ENCODE measurements around the gene BCL2L2.
"Not testable (repeated sequence)": the region's sequence is repeated elsewhere in the genome, so short reads cannot be mapped to it uniquely, and the experiment has no call there.

The BCL2L2 gene

DNA sequence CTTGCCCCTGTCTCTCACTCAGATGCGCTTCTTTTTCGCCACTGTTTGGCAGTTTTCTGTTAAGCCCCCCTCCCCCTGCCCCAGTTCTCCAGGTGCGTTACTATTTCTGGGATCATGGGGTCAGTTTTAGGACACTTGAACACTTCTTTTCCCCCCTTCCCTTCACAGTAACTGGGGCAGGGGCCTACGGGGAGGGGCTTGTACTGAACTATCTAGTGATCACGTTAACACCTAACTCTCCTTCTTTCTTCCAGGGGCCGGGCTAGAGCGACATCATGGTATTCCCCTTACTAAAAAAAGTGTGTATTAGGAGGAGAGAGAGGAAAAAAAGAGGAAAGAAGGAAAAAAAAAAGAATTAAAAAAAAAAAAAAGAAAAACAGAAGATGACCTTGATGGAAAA lies 18.4 kb downstream of the BCL2L2 start:
- no peak for DNase-seq

DNA sequence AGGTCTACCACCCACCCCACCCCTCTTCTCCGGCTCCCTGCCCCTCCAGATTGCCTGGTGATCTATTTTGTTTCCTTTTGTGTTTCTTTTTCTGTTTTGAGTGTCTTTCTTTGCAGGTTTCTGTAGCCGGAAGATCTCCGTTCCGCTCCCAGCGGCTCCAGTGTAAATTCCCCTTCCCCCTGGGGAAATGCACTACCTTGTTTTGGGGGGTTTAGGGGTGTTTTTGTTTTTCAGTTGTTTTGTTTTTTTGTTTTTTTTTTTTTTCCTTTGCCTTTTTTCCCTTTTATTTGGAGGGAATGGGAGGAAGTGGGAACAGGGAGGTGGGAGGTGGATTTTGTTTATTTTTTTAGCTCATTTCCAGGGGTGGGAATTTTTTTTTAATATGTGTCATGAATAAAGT lies 19.1 kb downstream of the BCL2L2 start:
- DNase-seq: not testable (repeated sequence)

DNA sequence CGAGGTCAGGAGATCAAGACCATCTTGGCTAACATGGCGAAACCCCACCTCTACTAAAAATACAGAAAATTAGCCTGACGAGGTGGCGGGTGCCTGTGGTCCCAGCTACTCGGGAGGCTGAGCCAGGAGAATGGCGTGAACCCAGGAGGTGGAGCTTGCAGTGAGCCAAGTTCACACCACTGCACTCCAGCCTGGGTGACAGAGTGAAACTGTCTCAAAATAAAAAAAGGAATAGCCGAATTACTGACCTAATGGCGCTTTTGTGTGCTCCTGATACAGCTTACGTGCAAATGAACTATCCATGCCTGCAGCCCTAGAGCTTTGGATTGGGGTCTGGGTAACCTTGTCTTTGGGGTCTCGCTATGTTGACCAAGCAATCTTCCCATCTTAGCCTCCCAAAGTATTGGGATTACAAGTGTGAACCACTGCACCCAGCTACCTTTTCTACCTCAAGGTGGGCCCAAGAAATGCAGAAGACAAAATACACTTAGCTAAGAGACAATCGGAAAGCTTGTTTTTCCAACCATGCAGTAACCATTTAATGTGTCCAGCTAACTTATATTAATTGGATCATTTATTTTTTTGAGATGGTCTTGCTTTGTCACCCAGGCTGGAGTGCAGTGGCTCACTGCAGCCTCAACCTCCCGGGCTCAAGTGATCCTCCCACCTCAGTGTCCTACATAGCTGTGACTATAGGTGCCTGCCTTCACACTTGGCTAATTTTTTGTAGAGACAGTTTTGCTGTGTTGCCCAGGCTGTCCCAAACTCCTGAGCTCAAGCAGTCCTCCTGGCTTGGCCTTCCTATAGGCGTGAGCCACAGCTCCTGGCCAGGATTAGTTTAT lies 20.1 kb downstream of the BCL2L2 start:
- no peak for DNase-seq

DNA sequence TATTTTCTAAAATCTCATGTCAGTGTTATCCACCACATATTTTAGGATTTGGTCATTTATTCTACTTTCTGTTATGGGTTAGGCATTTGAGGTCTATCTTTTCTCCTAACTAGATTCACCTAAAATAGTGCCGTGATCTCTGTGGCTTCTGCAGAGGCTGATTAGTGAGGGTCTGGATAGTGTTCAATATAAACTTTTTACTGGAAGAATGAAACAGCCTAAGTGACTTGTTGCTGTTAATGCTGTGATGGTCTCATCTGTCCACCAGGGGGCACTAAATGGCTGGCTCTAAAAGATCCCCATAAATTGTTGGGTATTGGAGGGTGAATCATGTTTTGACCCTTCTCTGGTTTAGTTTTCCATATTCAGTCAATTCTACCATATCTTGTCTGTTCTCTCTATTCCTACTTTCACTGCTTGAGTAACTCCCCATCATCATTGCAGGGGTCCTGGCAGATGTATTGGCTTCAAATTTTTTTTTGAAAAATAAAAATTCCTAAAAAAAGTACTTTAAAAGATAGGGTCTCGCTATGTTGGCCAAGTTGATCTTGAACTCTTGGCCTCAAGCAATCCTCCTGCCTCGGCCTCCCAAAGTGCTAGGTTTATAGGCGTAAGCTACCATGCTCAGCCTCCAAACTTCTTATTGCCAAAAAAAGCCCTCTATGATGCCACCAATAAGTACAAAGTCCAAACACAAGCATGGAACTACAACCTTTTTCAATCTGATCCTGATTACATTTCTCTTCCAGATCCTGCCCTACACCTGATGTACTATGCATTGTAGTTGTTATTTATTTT lies 21.5 kb downstream of the BCL2L2 start:
- DNase-seq: no peak

DNA sequence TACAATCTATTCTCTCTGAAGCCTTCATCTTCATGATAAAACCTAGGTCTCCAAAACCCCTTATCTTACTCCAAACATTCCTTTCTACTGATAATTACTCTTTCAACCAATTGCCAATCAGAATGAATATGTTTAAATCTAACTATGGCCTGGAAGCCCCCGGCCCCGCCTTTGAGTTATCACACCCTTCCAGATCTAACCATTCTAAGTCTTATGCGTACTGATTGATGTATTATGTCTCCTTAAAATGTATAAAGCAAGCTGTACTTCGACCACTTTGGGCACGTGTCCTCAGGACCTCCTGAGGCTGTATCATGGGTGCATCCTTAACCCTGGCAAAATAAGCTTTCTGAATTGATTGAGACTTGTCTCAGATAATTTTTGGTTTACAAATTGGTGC lies 29.0 kb downstream of the BCL2L2 start:
- no peak for DNase-seq

DNA sequence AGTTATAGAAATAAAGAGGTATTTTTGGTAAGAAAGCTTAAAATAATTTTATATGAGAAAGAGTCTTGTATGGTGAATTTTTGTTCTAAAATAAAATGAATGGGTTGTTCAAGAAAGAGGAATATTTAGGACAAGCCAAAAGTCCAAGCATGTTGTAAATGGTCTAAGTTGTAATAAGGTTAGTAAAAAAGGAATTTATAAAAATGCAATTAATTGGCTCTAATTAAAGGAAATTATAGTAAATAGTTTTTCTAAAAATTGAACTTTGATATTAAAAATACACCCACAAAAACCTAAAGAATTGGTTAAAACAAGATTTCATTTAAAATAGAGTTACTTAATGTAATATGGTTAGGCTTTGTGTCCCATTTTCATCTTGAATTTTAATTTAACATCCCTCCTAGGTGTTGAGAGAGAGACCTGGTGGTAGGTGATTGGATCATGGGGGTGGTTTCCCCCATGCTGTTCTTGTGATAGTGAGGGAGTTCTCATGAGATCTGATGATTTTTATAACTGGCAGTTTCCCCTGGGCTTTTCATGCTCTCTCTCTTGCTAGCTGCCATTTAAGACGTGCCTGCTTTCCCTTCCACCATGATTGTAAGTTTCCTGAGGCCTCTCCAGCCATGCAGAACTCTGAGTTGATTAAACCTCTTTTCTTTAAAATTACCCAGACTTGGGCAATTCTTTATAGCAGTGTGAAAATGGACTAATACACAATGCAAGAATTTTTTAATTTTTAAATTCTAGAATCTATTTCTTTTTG lies 33.1 kb downstream of the BCL2L2 start:
- no peak for DNase-seq

DNA sequence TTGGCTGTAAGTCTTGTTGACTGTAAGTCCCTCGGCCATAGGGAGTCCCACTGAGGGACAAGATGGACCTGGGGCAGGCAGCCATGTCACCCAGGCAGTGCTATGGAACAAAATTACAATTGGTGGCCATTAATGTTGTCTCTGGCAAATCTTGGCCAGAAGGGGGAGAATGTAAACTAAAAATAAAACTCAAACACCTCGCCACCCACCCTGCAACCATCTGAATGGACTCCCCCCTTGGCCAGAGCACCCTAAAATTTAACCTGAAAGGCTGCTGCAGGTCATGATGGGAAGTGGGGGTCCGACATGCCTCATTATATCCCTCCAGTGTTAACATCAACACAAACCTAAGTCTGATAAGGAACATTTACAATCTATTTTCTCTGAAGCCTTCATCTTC lies 37.8 kb downstream of the BCL2L2 start:
- no peak for DNase-seq

DNA sequence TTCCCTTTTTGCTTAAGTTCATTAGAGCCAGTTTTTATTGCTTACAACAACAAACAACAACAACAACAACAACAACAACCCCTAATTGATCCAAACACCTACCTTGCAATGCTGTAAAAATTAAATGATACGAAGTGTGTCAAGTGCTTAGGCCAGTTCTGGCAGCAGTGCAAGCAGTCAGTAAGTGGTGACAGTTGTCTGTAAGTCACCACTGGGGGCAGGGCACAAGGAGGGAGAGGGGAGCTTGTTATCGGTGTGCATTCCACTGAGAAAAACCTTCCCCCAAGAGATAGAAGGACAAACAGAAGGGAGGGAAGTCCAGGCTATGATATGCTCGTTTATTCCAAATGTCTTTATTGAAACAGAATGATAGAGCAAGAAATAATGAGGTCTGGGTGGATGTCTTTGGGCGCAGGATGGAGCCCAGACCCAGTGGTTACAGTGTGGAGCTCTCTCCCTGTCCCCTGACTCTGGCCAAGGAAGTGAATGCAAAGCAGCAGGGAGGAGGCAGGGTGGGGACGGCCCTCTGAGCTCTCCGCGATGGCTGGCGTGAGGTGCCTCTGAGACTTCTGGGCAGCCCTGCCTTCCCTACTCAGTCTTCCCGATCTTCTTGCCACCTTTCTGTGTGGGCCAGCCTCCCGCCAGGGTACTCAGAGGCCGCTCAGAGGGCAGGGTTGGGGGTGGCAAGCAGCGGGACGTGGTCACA lies 39.5 kb downstream of the BCL2L2 start:
- DNase-seq: no peak

DNA sequence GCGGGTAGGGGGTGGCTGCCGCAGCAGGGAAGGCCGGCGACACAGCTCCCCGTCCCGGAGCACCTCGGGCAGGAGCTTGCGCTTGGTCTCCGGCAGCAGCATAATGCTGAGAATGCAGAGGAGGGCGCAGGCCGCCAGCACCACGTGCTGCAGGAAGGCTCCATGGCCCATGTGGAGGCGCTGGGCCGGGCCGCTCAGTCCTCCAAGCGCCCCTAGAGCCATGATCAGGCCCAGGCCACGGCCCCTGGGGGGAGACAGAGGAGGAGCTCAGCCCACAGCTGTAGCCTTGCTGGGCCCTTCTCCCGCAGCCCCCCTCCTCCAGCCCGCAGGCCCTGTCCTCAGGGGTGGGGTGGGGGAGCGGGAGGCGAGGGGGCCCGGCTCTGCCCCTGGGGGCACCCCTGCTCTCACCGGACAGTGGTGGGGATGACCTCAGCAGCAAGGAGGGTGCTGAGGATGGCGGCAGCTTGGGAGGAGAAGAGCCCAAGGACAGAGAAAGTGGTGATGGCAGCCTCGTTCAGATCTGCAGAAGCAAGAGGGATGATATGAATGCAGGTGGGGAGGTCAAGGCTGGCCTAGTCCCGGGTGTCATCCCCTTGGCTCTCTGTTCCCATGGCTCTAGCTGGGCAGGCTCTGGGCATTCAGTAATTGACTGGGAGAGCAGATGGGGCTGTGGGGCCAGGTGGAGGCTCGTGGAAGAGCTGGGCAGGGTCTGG lies 40.2 kb downstream of the BCL2L2 start:
- DNase-seq: no peak

DNA sequence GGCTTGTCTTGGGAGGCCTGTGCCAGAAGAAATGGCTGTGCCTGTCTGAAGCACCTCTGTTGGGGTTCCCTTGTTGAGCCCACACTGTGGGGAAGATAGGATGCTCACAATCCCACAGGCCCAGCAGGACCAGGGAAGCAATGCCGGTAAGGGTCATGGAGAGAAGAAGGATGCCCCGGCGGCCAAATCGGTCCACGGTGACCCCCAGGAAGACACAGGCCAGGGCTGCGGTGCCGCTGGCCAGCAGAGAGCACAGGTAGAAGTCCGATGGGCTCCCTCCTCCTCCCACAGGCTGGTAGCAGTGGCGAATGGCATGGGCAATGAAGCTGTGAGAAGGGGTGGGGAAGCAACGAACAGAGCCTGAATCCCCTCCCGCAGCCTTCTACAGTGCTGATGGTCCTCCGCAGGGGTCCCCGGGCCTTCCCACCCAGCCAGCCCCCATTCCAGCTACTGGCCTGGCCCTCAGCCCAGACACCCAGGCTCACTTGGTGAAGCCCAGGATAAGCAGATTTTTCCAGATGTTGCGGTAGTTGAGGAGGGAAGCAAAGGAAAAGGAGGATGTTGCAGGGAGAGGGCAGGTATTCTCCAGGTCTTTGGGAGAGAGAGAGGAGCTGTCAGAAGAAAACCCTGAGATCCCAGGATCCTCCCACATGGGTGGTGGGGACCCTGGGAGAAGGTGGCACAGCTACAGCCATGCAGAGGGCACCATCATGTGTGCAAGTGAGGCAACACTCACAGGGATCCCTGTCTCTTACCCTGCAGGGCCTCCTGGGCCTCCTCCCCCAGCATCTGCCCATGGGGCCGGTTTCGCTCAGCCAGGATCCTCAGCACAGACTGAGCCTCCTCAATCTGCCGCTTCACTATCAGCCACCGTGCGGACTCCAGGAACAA lies 41.0 kb downstream of the BCL2L2 start:
- DNase-seq: no peak

DNA sequence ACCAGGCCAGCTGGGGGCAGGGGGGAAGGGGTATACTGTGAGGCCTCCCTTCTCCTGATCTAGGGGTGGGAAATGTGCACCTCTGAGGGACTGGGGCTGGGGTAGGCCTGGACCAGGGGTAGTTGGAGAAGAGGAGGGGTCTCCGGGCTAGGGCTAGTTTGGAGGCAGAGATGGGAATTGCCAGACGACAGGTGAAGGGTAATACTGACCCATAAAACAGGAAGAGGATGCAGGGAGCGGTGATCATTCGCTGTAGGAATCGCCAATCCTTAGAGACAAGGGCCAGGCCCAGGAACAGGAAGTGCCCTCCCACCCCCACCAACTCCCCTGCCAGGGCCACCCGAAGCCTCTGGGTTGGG lies 41.6 kb downstream of the BCL2L2 start:
- no peak for DNase-seq

DNA sequence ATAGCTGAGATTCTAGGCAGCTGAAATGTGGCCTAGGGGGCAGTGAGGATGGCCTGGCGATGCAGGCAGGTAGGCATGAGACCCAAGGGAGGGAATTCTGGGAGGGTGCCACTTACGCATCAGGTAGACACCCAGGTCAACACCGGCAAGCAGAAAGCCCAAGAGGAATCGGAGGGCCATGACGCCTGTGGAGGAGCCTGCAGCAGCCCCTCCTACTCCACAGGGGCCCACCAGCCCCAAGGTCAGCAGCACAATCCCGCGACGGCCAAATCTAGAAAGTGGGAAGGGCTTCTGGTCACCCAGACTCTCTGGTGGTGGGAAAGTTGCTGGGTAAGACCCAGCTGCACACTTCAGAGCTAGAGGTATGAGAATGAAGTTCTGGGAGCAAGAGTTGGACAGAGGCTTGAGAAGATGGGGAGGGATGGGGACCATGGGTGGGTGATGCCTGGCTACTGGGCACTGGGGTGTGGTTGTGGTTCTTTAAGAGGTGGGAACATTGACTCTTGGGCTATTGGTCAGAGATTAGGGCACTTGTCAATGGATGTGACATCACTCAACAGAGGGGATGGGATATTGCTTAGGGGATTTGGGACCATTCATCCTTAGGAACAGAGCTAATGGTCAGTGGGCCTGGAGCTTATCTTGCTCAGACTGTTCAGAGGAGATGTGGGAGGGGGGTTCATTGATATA lies 42.7 kb downstream of the BCL2L2 start:
- DNase-seq: no peak

DNA sequence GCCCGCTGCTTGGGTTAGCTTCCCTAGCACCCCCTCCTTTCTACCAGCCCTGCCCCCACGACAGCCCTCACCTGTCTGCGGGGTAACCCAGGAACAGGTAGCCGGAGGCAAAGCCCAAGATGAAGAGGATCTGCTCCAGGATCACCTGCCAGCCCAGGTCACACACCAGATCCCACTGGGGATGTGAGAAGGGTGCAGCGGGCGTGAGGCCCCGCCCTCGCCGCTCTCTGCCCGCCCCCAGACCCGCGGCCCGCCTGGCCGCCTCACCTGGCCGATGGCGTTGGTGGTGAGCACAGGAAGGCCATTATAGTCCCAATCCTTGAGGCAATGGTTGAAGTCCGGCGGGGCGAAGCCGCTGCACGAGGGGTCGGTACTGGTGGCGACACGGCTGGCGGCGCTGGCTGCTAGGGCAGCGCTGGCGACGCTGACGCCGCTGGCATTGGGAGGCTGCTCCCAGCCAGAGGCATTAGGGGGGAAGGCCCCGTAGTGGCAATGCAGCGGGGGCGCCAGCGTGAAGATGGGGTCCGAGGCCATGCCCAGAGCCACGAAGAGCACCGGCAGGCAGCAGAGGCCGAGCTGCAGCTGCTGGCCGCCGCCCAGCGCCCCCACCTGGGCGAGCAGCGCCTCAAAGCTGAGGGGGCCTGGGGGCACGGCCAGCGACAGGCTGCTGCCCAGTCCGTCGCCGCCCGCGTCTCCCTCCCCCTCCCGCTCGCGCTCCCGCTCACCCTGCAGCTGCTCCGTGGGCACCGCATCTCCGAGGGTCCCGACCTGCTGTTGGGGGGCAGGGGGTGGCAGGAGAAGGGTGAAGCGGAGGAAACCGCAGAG lies 45.3 kb downstream of the BCL2L2 start:
- no peak for DNase-seq

DNA sequence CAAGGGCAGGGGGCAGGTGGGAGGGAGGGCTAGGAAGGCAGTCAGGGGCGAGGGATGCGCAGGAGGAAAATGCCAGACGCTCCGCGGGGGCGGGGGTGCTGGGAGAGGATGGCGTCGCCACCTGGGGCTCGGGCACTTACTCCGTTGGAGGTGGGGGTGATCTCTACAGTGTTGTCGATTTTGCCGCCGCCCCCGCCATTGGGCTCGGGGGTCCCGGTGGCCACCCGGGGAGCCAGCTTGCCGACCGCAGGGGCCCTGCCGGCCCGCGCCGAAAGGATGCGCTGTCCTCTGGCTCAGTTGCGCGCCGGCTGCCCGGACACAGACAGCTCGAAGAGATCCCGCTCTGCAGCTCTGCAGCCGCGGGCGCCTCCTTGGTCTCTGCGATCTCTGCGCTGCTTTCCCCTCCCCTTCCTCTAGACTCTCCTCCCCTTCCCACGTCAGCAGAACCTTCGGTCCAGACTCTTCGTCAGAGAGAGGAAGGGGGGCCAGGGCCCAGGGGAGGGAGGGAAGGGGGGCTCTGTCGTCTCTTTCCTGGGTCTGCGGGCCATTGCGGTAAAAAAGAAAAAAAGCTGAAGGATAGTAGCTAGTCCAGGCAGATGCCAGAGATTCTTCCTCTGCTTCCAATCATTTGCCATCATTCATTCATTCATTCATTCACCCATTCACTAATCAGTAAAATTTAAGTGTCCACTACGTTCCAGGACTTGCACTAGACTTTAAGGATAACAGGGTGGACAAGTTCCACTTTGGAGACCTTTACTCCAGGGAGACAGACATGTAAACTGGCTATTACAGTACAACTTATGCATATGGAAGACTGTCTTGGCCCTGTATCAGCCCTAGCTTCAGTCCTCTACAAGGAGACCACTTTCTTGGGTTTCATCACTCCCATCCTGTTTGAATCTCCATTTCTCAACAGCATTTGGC lies 46.1 kb downstream of the BCL2L2 start, which contains the start of gene SLC22A17:
SLC22A17 (minus strand) TSS at position 382 of the 927 bp plus-strand sequence.
- DNase-seq: peak; percentile 83

DNA sequence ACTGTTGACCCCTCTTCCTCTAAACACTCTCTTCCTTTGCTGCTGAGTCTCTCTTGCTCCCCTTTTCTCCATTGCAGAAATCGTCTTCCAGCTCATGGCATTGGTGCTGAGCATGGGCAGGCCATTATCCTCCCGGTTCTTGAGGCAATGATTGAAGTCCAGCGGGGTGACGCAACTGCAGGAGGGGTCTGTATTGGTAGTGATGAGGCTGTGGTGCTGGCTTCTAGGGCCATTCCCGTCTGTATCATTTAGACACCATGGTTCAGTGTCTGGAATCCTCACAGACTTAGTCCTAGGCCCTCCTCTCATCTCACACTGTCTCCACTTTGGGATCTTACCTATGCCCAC lies 46.8 kb downstream of the BCL2L2 start:
- no peak for DNase-seq

DNA sequence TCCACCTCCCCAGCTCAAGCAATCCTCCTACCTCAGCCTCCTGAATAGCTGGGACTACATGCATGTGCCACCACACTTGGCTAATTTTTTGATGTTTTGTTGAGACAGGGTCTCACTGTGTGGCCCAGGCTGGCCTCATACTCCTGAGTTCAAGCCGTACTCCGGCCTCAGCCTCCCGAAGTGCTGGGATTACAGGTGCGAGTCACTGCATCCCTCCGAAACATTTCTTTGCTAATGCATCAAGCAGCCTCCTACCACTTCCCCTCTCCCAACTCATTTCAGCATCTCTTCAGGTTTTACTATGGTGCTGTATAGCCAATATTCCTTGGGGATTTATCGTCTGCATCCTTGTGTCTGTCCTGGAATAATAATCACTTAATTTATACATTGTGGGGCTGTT lies 48.4 kb downstream of the BCL2L2 start:
- no peak for DNase-seq

DNA sequence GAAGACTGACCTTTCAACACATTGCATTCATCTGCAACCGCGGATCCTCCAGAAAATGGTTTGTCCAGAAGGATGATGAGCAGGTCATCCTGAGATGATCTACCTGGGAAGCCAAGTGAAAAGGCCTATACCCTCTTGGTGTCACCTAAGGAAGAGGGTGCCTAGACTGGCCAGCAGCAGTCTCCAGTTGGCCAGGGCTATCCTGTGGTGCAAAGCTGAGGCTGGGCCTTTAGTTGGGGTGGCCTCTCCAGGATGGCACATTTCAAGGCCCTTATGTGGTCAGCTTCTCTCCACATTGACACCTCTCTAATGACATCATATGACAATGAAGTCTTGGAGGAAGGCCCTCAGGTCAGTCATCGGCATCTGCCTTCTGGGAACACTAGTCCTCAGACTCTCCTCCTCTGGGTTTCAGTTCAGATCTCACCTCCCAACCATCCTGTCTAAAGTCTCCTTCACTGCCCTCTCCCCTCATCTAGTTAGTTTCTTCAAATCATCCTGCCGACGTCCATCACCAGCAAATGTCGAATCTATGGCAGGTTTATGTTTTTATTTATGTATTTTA lies 49.3 kb downstream of the BCL2L2 start:
- no peak for DNase-seq

DNA sequence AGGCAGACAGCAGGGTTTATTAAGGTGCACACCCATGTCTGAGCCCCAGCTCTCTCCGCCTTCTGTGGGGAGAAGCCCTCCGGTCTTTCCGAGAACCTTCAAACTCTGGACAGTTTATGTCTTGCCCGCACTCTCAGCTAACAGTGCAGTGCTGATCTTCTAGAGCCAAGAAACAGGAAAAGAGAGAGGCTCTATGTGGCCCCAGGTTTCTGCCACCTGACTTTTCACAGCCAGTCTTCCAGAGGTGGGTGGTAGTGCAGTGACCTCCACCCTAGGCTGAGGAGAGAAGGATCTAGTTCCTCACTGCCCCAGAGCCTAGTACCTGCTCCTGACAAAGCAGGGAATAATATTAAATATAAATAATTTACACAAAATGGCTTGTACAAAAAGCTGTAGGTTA lies 50.0 kb downstream of the BCL2L2 start:
- DNase-seq: no peak
